Keratinocyte (primary cell): ENCODE results near the gene BORCS8. TPM values are rescaled to one million over a fixed set of nuclear protein-coding genes. Genes with fewer than 3 reads are reported as not detected.

Experiments
- DNase-seq: peaks from one replicate; pipeline ENCODE4 v3.0.0-alpha.2; 2011; ENCODE audit warnings: low read depth, missing footprints, low spot score
- FAIRE-seq: peaks from 2 replicates; lab custom pipeline; 2011; peaks lifted over from hg19 to GRCh38; lab: Jason Lieb, UNC
- H2AFZ ChIP-seq: 2 replicates; pipeline ENCODE4 v1.6.0; 2012; ENCODE audit warnings: low read length, control low read depth, inconsistent platforms; ENCODE audit not compliant: control insufficient read depth
- H3K27ac ChIP-seq: 2 replicates; pipeline ENCODE4 v1.5.1; 2011; ENCODE audit warnings: low read length; ENCODE audit not compliant: control insufficient read depth, insufficient read depth
- H3K27me3 ChIP-seq: 3 replicates; pipeline ENCODE4 v1.6.0; 2011; ENCODE audit warnings: low read length; ENCODE audit not compliant: control insufficient read depth, insufficient read depth; ENCODE audit errors: extremely low read depth
- H3K36me3 ChIP-seq, 2 experiments: 2 replicates in 1 of 2; 3 replicates in 1 of 2; pipeline ENCODE4 v1.5.1; 2011; ENCODE audit warnings: low read length in 2 of 2, mild to moderate bottlenecking in 1 of 2; ENCODE audit not compliant: control insufficient read depth in 2 of 2, insufficient read depth in 2 of 2; ENCODE audit errors: extremely low read depth in 1 of 2
- H3K4me1 ChIP-seq: 3 replicates; pipeline ENCODE4 v1.5.1; 2011; ENCODE audit warnings: low read length; ENCODE audit not compliant: control insufficient read depth, insufficient read depth; ENCODE audit errors: extremely low read depth
- H3K4me2 ChIP-seq: 3 replicates; pipeline ENCODE4 v1.6.0; 2011; ENCODE audit warnings: low read depth, low read length; ENCODE audit not compliant: control insufficient read depth, insufficient read depth; ENCODE audit errors: extremely low read depth
- H3K4me3 ChIP-seq, 3 experiments: fragments of 200-600 bp in 1 of 3; sonication (generic) in 1 of 3; 2 replicates in 2 of 3; 3 replicates in 1 of 3; pipeline ENCODE4 v1.5.1; 2011 to 2016; ENCODE audit warnings: low read length in 3 of 3, mild to moderate bottlenecking in 3 of 3, control low read depth in 2 of 3, inconsistent platforms in 1 of 3, low read depth in 1 of 3, mixed read lengths in 1 of 3, mixed run types in 1 of 3, moderate library complexity in 1 of 3; ENCODE audit not compliant: control insufficient read depth in 2 of 3, insufficient read depth in 2 of 3; ENCODE audit errors: extremely low read depth in 1 of 3
- H3K79me2 ChIP-seq: 2 replicates; pipeline ENCODE4 v1.6.0; 2012; ENCODE audit warnings: low read length; ENCODE audit not compliant: control insufficient read depth, insufficient read depth
- H3K9ac ChIP-seq: 3 replicates; pipeline ENCODE4 v1.6.0; 2011; ENCODE audit warnings: low read length; ENCODE audit not compliant: control insufficient read depth, insufficient read depth; ENCODE audit errors: extremely low read depth
- H3K9me1 ChIP-seq: 3 replicates; pipeline ENCODE4 v1.6.0; 2011; ENCODE audit warnings: low read length; ENCODE audit not compliant: control insufficient read depth, insufficient read depth; ENCODE audit errors: extremely low read depth
- H3K9me3 ChIP-seq: 2 replicates; pipeline ENCODE4 v1.5.1; 2012; ENCODE audit warnings: low read depth, low read length; ENCODE audit not compliant: control insufficient read depth
- H4K20me1 ChIP-seq: 3 replicates; pipeline ENCODE4 v1.6.0; 2011; ENCODE audit warnings: low read length; ENCODE audit not compliant: control insufficient read depth, insufficient read depth; ENCODE audit errors: extremely low read depth
- EZH2 ChIP-seq: IDR thresholded peaks from one replicate; pipeline ENCODE4 v1.6.1; 2012; ENCODE audit warnings: inconsistent platforms, mild to moderate bottlenecking, low read length, moderate library complexity
- dilution Hi-C: fragments of 300-500 bp; cut with MboI; formaldehyde crosslinking; loops from one replicate; pipeline ENCODE4 v1.7.0; 2020; ENCODE audit warnings: low sequenced_read_pairs; ENCODE audit not compliant: extremely low pct_ligation_motif_present
- polyA plus RNA-seq, 5 experiments: library from polyadenylated mRNA; depleted of rRNA in 3 of 5; stranded (reverse) in 3 of 5; stranded (forward) in 1 of 5; unstranded in 1 of 5; fragments of >200 nt; gene quantifications; 1 replicate in 1 of 5; 2 replicates in 3 of 5; 3 replicates in 1 of 5; pipeline versions ENCODE4 v1.2.1 to v1.2.3, GENCODE V29; 2011 to 2012; ENCODE audit warnings: missing spikeins in 2 of 5, low read depth in 1 of 5, low replicate concordance in 1 of 5
- TF ChIP-seq, protein P1 (sequence below), 3 experiments: IDR thresholded peaks in 1 of 3; conservative IDR thresholded peaks in 1 of 3; optimal IDR thresholded peaks in 1 of 3; 2 replicates in 2 of 3; 3 replicates in 1 of 3; pipeline versions ENCODE3 to v1.5.1; 2011; ENCODE audit warnings: low read length in 3 of 3, mild to moderate bottlenecking in 3 of 3, moderate library complexity in 2 of 3, control low read depth in 1 of 3, inconsistent platforms in 1 of 3; ENCODE audit not compliant: insufficient read depth in 2 of 3; ENCODE audit errors: extremely low read depth in 1 of 3

Gene BORCS8
- polyA plus RNA-seq, 1 donor (not counting 4 experiments of a cell fraction or from before 2014, with no cell fraction given): 16.3 TPM

DNA sequence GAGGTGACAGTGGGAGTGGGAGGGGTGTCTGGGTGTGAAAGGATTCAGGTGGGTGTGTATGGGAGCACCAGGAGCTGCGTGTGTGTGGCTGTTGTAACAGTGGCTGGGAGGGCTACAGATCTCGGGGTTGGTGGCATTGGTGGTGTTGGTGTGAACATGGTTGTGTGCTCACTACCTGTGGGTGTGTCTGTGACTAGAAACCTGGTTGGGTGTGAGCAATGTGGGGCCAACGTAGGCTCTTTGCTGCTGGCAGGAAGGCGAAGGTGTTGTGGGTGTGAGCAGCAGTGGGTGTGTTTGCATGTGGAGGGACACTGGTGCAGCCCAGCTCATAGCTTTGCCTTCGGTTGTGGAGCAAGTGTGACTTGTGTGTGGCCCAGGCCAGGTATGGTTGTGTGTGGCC is 15.0 kb upstream of the BORCS8 start:
- Histone ChIP-seq H4K20me1 (no peaks in the 10 kb centered on the region), H3K4me1 (peaks cover 8% of the 10 kb centered on the region), H2AFZ (no peak overlapping the region), H3K36me3 (peaks cover 0 to 6% of the 10 kb centered on the region in 2 experiments), H3K9me3 (no peaks in the 10 kb centered on the region), H3K4me3 (no peak overlapping the region), H3K79me2 (peaks cover 11% of the 10 kb centered on the region), H3K4me2 (no peak overlapping the region), H3K9me1 (no peaks in the 10 kb centered on the region), H3K9ac (no peak overlapping the region), H3K27ac (no peak overlapping the region), H3K27me3 (peaks cover 9% of the 10 kb centered on the region)
- no peak for DNase-seq
- no peak for FAIRE-seq
- no peak for TF ChIP-seq EZH2
- dilution Hi-C loops: no loop called here

DNA sequence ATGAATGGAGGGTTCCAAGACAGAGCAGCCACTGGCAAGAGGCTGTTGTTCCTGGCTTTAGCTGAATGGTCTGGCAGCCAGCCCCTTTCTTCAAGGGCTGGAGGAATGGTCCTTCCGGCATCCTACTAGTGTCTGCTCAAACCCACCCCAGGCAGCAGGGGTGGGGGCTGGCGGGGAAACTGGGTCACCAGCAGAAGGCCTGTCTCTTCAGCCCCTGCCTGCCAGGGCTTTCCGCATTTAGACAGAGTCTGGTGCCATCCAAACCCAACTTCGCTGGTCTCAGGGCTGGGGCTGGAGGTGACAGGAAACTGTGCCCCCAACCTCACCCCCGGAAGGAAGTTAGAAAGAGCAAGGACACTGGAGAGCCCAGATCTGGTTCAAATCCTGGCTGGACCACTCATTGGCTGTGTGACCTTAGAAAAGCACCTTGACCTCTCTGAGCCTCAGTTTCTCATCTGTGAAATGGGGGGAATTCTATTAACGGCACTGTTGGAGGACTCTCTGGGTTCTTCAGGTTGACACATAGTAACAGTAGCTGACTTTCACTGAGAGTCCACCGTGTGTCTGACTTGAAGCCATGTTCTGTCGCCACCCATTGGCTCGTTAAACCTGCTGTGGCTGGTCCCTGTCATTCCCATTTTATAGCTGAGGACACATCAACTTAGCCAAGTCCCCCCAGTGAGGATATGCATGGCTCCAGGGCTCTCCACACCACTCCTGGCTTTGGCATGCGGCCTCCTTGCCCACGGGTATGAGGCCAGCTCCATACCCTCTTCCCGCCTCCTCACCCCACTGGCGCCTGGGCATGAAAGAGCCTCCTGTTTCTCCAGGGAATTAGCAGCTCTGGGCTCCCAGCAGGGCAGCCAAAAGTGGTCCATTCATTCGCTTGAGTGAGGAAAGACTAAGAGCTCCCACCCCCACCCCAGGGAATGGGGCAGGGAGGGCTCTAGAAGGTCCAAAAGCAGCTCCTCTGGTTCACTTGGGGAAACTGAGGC is 13.8 kb upstream of the BORCS8 start:
- H3K27me3 ChIP-seq: no peaks in the 10 kb centered on the region

More for the DNA sequence above, 13.8 kb upstream of the BORCS8 start:
- Histone ChIP-seq H3K27ac (no peak overlapping the region), H3K9ac (no peak overlapping the region), H3K4me3 (no peak overlapping the region), H2AFZ (no peak overlapping the region), H3K9me3 (no peaks in the 10 kb centered on the region), H3K9me1 (no peaks in the 10 kb centered on the region), H3K36me3 (peaks cover 4 to 13% of the 10 kb centered on the region in 2 experiments), H3K79me2 (peaks cover 13% of the 10 kb centered on the region), H3K4me1 (peaks cover 8% of the 10 kb centered on the region), H4K20me1 (no peaks in the 10 kb centered on the region), H3K4me2 (no peak overlapping the region)
- dilution Hi-C loops: no loop called here
- DNase-seq: no peak
- no peak for FAIRE-seq
- no peak for TF ChIP-seq EZH2
- TF ChIP-seq, protein P1, sequence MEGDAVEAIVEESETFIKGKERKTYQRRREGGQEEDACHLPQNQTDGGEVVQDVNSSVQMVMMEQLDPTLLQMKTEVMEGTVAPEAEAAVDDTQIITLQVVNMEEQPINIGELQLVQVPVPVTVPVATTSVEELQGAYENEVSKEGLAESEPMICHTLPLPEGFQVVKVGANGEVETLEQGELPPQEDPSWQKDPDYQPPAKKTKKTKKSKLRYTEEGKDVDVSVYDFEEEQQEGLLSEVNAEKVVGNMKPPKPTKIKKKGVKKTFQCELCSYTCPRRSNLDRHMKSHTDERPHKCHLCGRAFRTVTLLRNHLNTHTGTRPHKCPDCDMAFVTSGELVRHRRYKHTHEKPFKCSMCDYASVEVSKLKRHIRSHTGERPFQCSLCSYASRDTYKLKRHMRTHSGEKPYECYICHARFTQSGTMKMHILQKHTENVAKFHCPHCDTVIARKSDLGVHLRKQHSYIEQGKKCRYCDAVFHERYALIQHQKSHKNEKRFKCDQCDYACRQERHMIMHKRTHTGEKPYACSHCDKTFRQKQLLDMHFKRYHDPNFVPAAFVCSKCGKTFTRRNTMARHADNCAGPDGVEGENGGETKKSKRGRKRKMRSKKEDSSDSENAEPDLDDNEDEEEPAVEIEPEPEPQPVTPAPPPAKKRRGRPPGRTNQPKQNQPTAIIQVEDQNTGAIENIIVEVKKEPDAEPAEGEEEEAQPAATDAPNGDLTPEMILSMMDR (optimal IDR thresholded peaks at IDR 0.05 in 1 of 3, IDR thresholded peaks at IDR 0.05 in 1 of 3, conservative IDR thresholded peaks at IDR 0.05 in 1 of 3; ENCODE audit: extremely low read depth in 1 of 3, insufficient read depth in 2 of 3, low read length in 3 of 3): no peak
